Endodermal cell (in vitro differentiated cells): Measurements from ENCODE around the gene CLDN34. TPM values are rescaled to one million over a fixed set of nuclear protein-coding genes. Genes with fewer than 3 reads are reported as not detected.

Source experiments
- DNase-seq: peaks from one replicate; pipeline ENCODE4 v3.0.0-alpha.2; 2017
- H3K27ac ChIP-seq: 2 replicates; pipeline ENCODE4 v1.5.1; 2013; ENCODE audit warnings: mild to moderate bottlenecking, low read depth, low read length, moderate library complexity
- H3K27me3 ChIP-seq: 2 replicates; pipeline ENCODE4 v1.6.1; 2013; ENCODE audit warnings: mild to moderate bottlenecking, low read length, moderate library complexity; ENCODE audit not compliant: insufficient read depth, control insufficient read depth, poor library complexity, severe bottlenecking
- H3K36me3 ChIP-seq: 2 replicates; pipeline ENCODE4 v1.7.0; 2013; ENCODE audit warnings: mild to moderate bottlenecking, low read length, moderate library complexity; ENCODE audit not compliant: control insufficient read depth, insufficient read depth
- H3K4me1 ChIP-seq: one replicate; pipeline ENCODE4 v1.7.0; 2013; ENCODE audit warnings: low read length; ENCODE audit not compliant: control insufficient read depth, insufficient read depth
- H3K4me3 ChIP-seq: 2 replicates; pipeline ENCODE4 v1.5.1; 2013; ENCODE audit warnings: mild to moderate bottlenecking, low read length, moderate library complexity
- H3K9ac ChIP-seq: 2 replicates; pipeline ENCODE4 v1.6.1; 2013; ENCODE audit warnings: mild to moderate bottlenecking, low read length, moderate library complexity; ENCODE audit not compliant: poor library complexity, severe bottlenecking; ENCODE audit errors: extremely low read depth
- H3K9me3 ChIP-seq: 2 replicates; pipeline ENCODE4 v1.6.1; 2013; ENCODE audit warnings: mild to moderate bottlenecking, low read length, moderate library complexity; ENCODE audit not compliant: control insufficient read depth
- H3K27ac Mint-ChIP-seq: 2 replicates; pipeline ENCODE4 v1.8.0; 2020; ENCODE audit warnings: mixed read lengths
- H3K27me3 Mint-ChIP-seq: 2 replicates; pipeline ENCODE4 v1.8.0; 2021; ENCODE audit warnings: mild to moderate bottlenecking, mixed read lengths; ENCODE audit not compliant: insufficient read depth
- H3K36me3 Mint-ChIP-seq: 2 replicates; pipeline ENCODE4 v1.8.0; 2020; ENCODE audit warnings: low read depth, mixed read lengths
- H3K4me1 Mint-ChIP-seq: 2 replicates; pipeline ENCODE4 v1.8.0; 2020; ENCODE audit warnings: mixed read lengths
- H3K4me3 Mint-ChIP-seq: 2 replicates; pipeline ENCODE4 v1.8.0; 2020; ENCODE audit warnings: mild to moderate bottlenecking, moderate library complexity, mixed read lengths
- H3K9me3 Mint-ChIP-seq: 2 replicates; pipeline ENCODE4 v1.8.0; 2020; ENCODE audit warnings: mild to moderate bottlenecking, mixed read lengths
- CTCF ChIP-seq: fragments of 200-600 bp; sonication (generic); conservative IDR thresholded peaks from 2 replicates; pipeline ENCODE4 v1.5.0; 2021; ENCODE audit warnings: antibody characterized with exemption, mild to moderate bottlenecking
- WGBS, 2 experiments: methylation state at CpG; one replicate each; pipeline versions ENCODE4 v1.1.5 to v1.1.7; 2013; ENCODE audit warnings: missing lambda C conversion rate in 2 of 2, mixed read lengths in 1 of 2; ENCODE audit not compliant: insufficient coverage in 1 of 2, insufficient read length in 1 of 2; 5-methylcytosine and 5-hydroxymethylcytosine counted together
- total RNA-seq, 2 donors: library from RNA; stranded (reverse); fragmentation: NEBNext Ultra II Directional in 1 of 2; extraction: Animal tissue kit (Norgen Biotek cat#: 25700) in 1 of 2; gene quantifications; 2 replicates in 1 of 2; 3 replicates in 1 of 2; pipeline ENCODE4 v1.2.1, GENCODE V29; 2021

Gene CLDN34
- total RNA-seq, 2 donors from 2014 or later, result 0.35 TPM; not detected in 1

GRCh38 chrX:9938516-9938915 lies 28.6 kb upstream of the CLDN34 start:
- H3K4me1 ChIP-seq, result no peaks in the 10 kb centered on the region
- no peak for DNase-seq
- no peaks in the 10 kb centered on the region for H3K9me3 ChIP-seq
- H3K27me3 ChIP-seq, result no peaks in the 10 kb centered on the region
- Mint-ChIP-seq H3K4me3 (no peak overlapping the region), H3K27me3 (no peaks in the 10 kb centered on the region), H3K9me3 (peaks cover 71% of the 10 kb centered on the region), H3K4me1 (no peaks in the 10 kb centered on the region), H3K36me3 (peaks cover 42% of the 10 kb centered on the region), H3K27ac (no peak overlapping the region)
- H3K27ac ChIP-seq, result no peak overlapping the region
- whole genome bisulfite sequencing, 2 experiments, result 92% methylated on average over 4 of the region's 7 CpGs; no CpG with 5 or more reads in 1 of the 2 experiments
- no peak overlapping the region for H3K4me3 ChIP-seq
- no peaks in the 10 kb centered on the region for H3K36me3 ChIP-seq
- TF ChIP-seq CTCF, result no peak
- no peak overlapping the region for H3K9ac ChIP-seq

- H3K27me3 Mint-ChIP-seq, result no peaks in the 10 kb centered on the region
- H3K9ac ChIP-seq, result no peak overlapping the region
- H3K9me3 Mint-ChIP-seq, result peaks cover 69% of the 10 kb centered on the region
- H3K4me3 Mint-ChIP-seq, result no peak overlapping the region
- no peaks in the 10 kb centered on the region for H3K4me1 ChIP-seq
- H3K36me3 ChIP-seq, result no peaks in the 10 kb centered on the region
- H3K4me3 ChIP-seq, result no peak overlapping the region
- no peak for DNase-seq
- H3K27ac Mint-ChIP-seq, result no peak overlapping the region
- TF ChIP-seq CTCF, result no peak
- no peaks in the 10 kb centered on the region for H3K9me3 ChIP-seq
- peaks cover 45% of the 10 kb centered on the region for H3K36me3 Mint-ChIP-seq
- 96 to 100% methylated on average over 3 to 14 of the region's 14 CpGs for WGBS, 2 experiments
- no peaks in the 10 kb centered on the region for H3K27me3 ChIP-seq
- no peak overlapping the region for H3K27ac ChIP-seq
- H3K4me1 Mint-ChIP-seq, result no peaks in the 10 kb centered on the region
These were observed 26.7 kb upstream of the CLDN34 start for GRCh38 chrX:9940421-9940820.

GRCh38 chrX:9942086-9942485 lies 25.1 kb upstream of the CLDN34 start:
- Mint-ChIP-seq H3K27ac (no peak overlapping the region), H3K36me3 (peaks cover 50% of the 10 kb centered on the region), H3K9me3 (peaks cover 64% of the 10 kb centered on the region), H3K4me3 (no peak overlapping the region), H3K27me3 (no peaks in the 10 kb centered on the region), H3K4me1 (no peaks in the 10 kb centered on the region)
- H3K4me3 ChIP-seq, result no peak overlapping the region
- DNase-seq, result no peak
- no peak overlapping the region for H3K27ac ChIP-seq
- H3K27me3 ChIP-seq, result no peaks in the 10 kb centered on the region
- no peaks in the 10 kb centered on the region for H3K36me3 ChIP-seq
- H3K9me3 ChIP-seq, result no peaks in the 10 kb centered on the region
- no peak for TF ChIP-seq CTCF
- H3K9ac ChIP-seq, result no peak overlapping the region
- WGBS, 2 experiments, result 80 to 92% methylated on average over 1 to 5 of the region's 6 CpGs
- H3K4me1 ChIP-seq, result no peaks in the 10 kb centered on the region
